GM12878 (cell line): ENCODE data around the gene YBX3. TPM values are rescaled to one million over a fixed set of nuclear protein-coding genes. Genes with fewer than 3 reads are reported as not detected.

Experiments used
- polyA plus RNA-seq, 11 experiments: library from polyadenylated mRNA; depleted of rRNA in 4 of 11; unstranded in 6 of 11; stranded (reverse) in 5 of 11; fragments of >200 nt; fragmentation: Nextera tagmentation in 4 of 11; fragmentation: Illumina TruSeq in 1 of 11; extraction: Ambion mirVana in 4 of 11; extraction: Trizol in 1 of 11; gene quantifications; 1 replicate in 1 of 11; 2 replicates in 10 of 11; pipeline versions ENCODE4 v1.2.1 to v1.2.3, GENCODE V29; 2011 to 2016; ENCODE audit warnings: inconsistent platforms in 2 of 11, missing spikeins in 2 of 11, low read depth in 1 of 11
- total RNA-seq, 4 experiments: library from RNA; depleted of rRNA in 3 of 4; stranded (reverse); fragments of >200 nt in 3 of 4; fragmentation: Illumina TruSeq in 1 of 4; extraction: Trizol in 1 of 4; gene quantifications; 2 replicates each; pipeline versions ENCODE4 v1.2.1 to v1.2.3, GENCODE V29; 2013 to 2021

The YBX3 gene
- total and polyA plus RNA-seq, 10 of the 15 experiments (the other 5 are each of a cell fraction or from before 2014, with no cell fraction given), result 25.9 to 221 (median 111) TPM

Other genes with a start within 250 kb of the YBX3 start
Only the 7 nearest of the 12 such genes appear.
- 30.6 and 34.2 TPM in 2 replicates for gene MAGOHB, start 109.7 kb downstream of the YBX3 start, total RNA-seq (2014; rRNA removed)
- 49.9 and 54.6 TPM in 2 replicates for gene MAGOHB, start 109.7 kb downstream of the YBX3 start, total RNA-seq (2014; rRNA removed; fragmentation: Illumina TruSeq; extraction: Trizol)
- gene MAGOHB, start 109.7 kb downstream of the YBX3 start, total RNA-seq (2021), result 41.9 and 43.0 TPM in 2 replicates
- 35.7 and 54.6 TPM in 2 replicates for gene MAGOHB, start 109.7 kb downstream of the YBX3 start, polyA plus RNA-seq (2011; rRNA removed)
- gene MAGOHB, start 109.7 kb downstream of the YBX3 start, polyA plus RNA-seq (2014; fragmentation: Illumina TruSeq; extraction: Trizol), result 30.9 and 39.6 TPM in 2 replicates
- gene MAGOHB, start 109.7 kb downstream of the YBX3 start, polyA plus RNA-seq (2014; fragmentation: Nextera tagmentation; extraction: Ambion mirVana), result 100 to 1,000 TPM; 151 to 161 TPM
- 53.1 and 55.9 TPM in 2 replicates for gene MAGOHB, start 109.7 kb downstream of the YBX3 start, polyA plus RNA-seq (2014; rRNA removed)
- gene MAGOHB, start 109.7 kb downstream of the YBX3 start, polyA plus RNA-seq (2016; fragmentation: Nextera tagmentation; extraction: Ambion mirVana), result 100 to 1,000 TPM; 215 to 217 TPM
- gene STYK1, start 49.3 kb downstream of the YBX3 start, total RNA-seq (2014; rRNA removed), result 0.71 and 0.73 TPM in 2 replicates
- gene STYK1, start 49.3 kb downstream of the YBX3 start, total RNA-seq (2014; rRNA removed; fragmentation: Illumina TruSeq; extraction: Trizol), result 0.97 and 1.1 TPM in 2 replicates
- 0.48 and 1.0 TPM in 2 replicates for gene STYK1, start 49.3 kb downstream of the YBX3 start, total RNA-seq (2021)
- not detected in 2 replicates for gene STYK1, start 49.3 kb downstream of the YBX3 start, polyA plus RNA-seq (2011; rRNA removed)
- gene STYK1, start 49.3 kb downstream of the YBX3 start, polyA plus RNA-seq (2014; fragmentation: Illumina TruSeq; extraction: Trizol), result 1.2 TPM in 2 replicates
- under 1 TPM; 0.73 to 0.87 TPM for gene STYK1, start 49.3 kb downstream of the YBX3 start, polyA plus RNA-seq (2014; fragmentation: Nextera tagmentation; extraction: Ambion mirVana)
- 0.78 and 0.84 TPM in 2 replicates for gene STYK1, start 49.3 kb downstream of the YBX3 start, polyA plus RNA-seq (2014; rRNA removed)
- under 1 TPM; 0.62 to 0.82 TPM for gene STYK1, start 49.3 kb downstream of the YBX3 start, polyA plus RNA-seq (2016; fragmentation: Nextera tagmentation; extraction: Ambion mirVana)
- gene TAS2R7, start 79.3 kb upstream of the YBX3 start, total RNA-seq (2014; rRNA removed), result not detected in 2 replicates
- gene TAS2R7, start 79.3 kb upstream of the YBX3 start, total RNA-seq (2014; rRNA removed; fragmentation: Illumina TruSeq; extraction: Trizol), result not detected in 2 replicates
- gene TAS2R7, start 79.3 kb upstream of the YBX3 start, total RNA-seq (2021), result not detected in 2 replicates
- not detected in 2 replicates for gene TAS2R7, start 79.3 kb upstream of the YBX3 start, polyA plus RNA-seq (2011; rRNA removed)
- gene TAS2R7, start 79.3 kb upstream of the YBX3 start, polyA plus RNA-seq (2014; fragmentation: Illumina TruSeq; extraction: Trizol), result not detected in 2 replicates
- not detected for gene TAS2R7, start 79.3 kb upstream of the YBX3 start, polyA plus RNA-seq (2014; fragmentation: Nextera tagmentation; extraction: Ambion mirVana)
- gene TAS2R7, start 79.3 kb upstream of the YBX3 start, polyA plus RNA-seq (2014; rRNA removed), result not detected in 2 replicates
- gene TAS2R7, start 79.3 kb upstream of the YBX3 start, polyA plus RNA-seq (2016; fragmentation: Nextera tagmentation; extraction: Ambion mirVana), result not detected
- not detected in 2 replicates for gene TAS2R8, start 84.0 kb upstream of the YBX3 start, total RNA-seq (2014; rRNA removed)
- not detected in 2 replicates for gene TAS2R8, start 84.0 kb upstream of the YBX3 start, total RNA-seq (2014; rRNA removed; fragmentation: Illumina TruSeq; extraction: Trizol)
- gene TAS2R8, start 84.0 kb upstream of the YBX3 start, total RNA-seq (2021), result not detected in 2 replicates
- 0.13 TPM in 1 of 2 replicates, not detected in the other for gene TAS2R8, start 84.0 kb upstream of the YBX3 start, polyA plus RNA-seq (2011; rRNA removed)
- not detected in 2 replicates for gene TAS2R8, start 84.0 kb upstream of the YBX3 start, polyA plus RNA-seq (2014; fragmentation: Illumina TruSeq; extraction: Trizol)
- not detected for gene TAS2R8, start 84.0 kb upstream of the YBX3 start, polyA plus RNA-seq (2014; fragmentation: Nextera tagmentation; extraction: Ambion mirVana)
- gene TAS2R8, start 84.0 kb upstream of the YBX3 start, polyA plus RNA-seq (2014; rRNA removed), result not detected in 2 replicates
- not detected for gene TAS2R8, start 84.0 kb upstream of the YBX3 start, polyA plus RNA-seq (2016; fragmentation: Nextera tagmentation; extraction: Ambion mirVana)
- gene TAS2R9, start 86.8 kb upstream of the YBX3 start, total RNA-seq (2014; rRNA removed), result not detected in 2 replicates
- gene TAS2R9, start 86.8 kb upstream of the YBX3 start, total RNA-seq (2014; rRNA removed; fragmentation: Illumina TruSeq; extraction: Trizol), result 0.13 TPM in 1 of 2 replicates, not detected in the other
- gene TAS2R9, start 86.8 kb upstream of the YBX3 start, total RNA-seq (2021), result 0.19 TPM in 1 of 2 replicates, not detected in the other
- 0.08 and 0.22 TPM in 2 replicates for gene TAS2R9, start 86.8 kb upstream of the YBX3 start, polyA plus RNA-seq (2011; rRNA removed)
- gene TAS2R9, start 86.8 kb upstream of the YBX3 start, polyA plus RNA-seq (2014; fragmentation: Illumina TruSeq; extraction: Trizol), result not detected in 2 replicates
- gene TAS2R9, start 86.8 kb upstream of the YBX3 start, polyA plus RNA-seq (2014; fragmentation: Nextera tagmentation; extraction: Ambion mirVana), result not detected
- not detected in 2 replicates for gene TAS2R9, start 86.8 kb upstream of the YBX3 start, polyA plus RNA-seq (2014; rRNA removed)
- gene TAS2R9, start 86.8 kb upstream of the YBX3 start, polyA plus RNA-seq (2016; fragmentation: Nextera tagmentation; extraction: Ambion mirVana), result not detected
- 0.82 and 1.4 TPM in 2 replicates for gene TAS2R10, start 103.0 kb upstream of the YBX3 start, total RNA-seq (2014; rRNA removed)
- gene TAS2R10, start 103.0 kb upstream of the YBX3 start, total RNA-seq (2014; rRNA removed; fragmentation: Illumina TruSeq; extraction: Trizol), result 0.85 and 1.0 TPM in 2 replicates
- gene TAS2R10, start 103.0 kb upstream of the YBX3 start, total RNA-seq (2021), result 0.37 and 0.54 TPM in 2 replicates
- gene TAS2R10, start 103.0 kb upstream of the YBX3 start, polyA plus RNA-seq (2011; rRNA removed), result 0.91 and 2.3 TPM in 2 replicates
- 0.29 TPM in 1 of 2 replicates, not detected in the other for gene TAS2R10, start 103.0 kb upstream of the YBX3 start, polyA plus RNA-seq (2014; fragmentation: Illumina TruSeq; extraction: Trizol)
- gene TAS2R10, start 103.0 kb upstream of the YBX3 start, polyA plus RNA-seq (2014; fragmentation: Nextera tagmentation; extraction: Ambion mirVana), result under 1 TPM in 1 of 2 experiments, not detected in 1; 0.11 TPM
- 0.61 TPM in 1 of 2 replicates, not detected in the other for gene TAS2R10, start 103.0 kb upstream of the YBX3 start, polyA plus RNA-seq (2014; rRNA removed)
- gene TAS2R10, start 103.0 kb upstream of the YBX3 start, polyA plus RNA-seq (2016; fragmentation: Nextera tagmentation; extraction: Ambion mirVana), result under 1 TPM; 0.16 to 0.28 TPM
- 0.85 and 1.5 TPM in 2 replicates for gene PRR4, start 126.2 kb upstream of the YBX3 start, total RNA-seq (2014; rRNA removed)
- gene PRR4, start 126.2 kb upstream of the YBX3 start, total RNA-seq (2014; rRNA removed; fragmentation: Illumina TruSeq; extraction: Trizol), result 4.5 and 5.4 TPM in 2 replicates
- 1.6 and 2.2 TPM in 2 replicates for gene PRR4, start 126.2 kb upstream of the YBX3 start, total RNA-seq (2021)
- 4.8 and 5.7 TPM in 2 replicates for gene PRR4, start 126.2 kb upstream of the YBX3 start, polyA plus RNA-seq (2011; rRNA removed)
- 3.6 and 4.5 TPM in 2 replicates for gene PRR4, start 126.2 kb upstream of the YBX3 start, polyA plus RNA-seq (2014; fragmentation: Illumina TruSeq; extraction: Trizol)
- gene PRR4, start 126.2 kb upstream of the YBX3 start, polyA plus RNA-seq (2014; fragmentation: Nextera tagmentation; extraction: Ambion mirVana), result 1 to 10 TPM; 1.6 to 2.8 TPM
- 0.14 and 1.6 TPM in 2 replicates for gene PRR4, start 126.2 kb upstream of the YBX3 start, polyA plus RNA-seq (2014; rRNA removed)
- gene PRR4, start 126.2 kb upstream of the YBX3 start, polyA plus RNA-seq (2016; fragmentation: Nextera tagmentation; extraction: Ambion mirVana), result 1 to 10 TPM; 1.3 to 1.8 TPM